ENCODE measurements around the gene RHOJ. TPM values are rescaled to one million over a fixed set of nuclear protein-coding genes. Genes with fewer than 3 reads are reported as not detected.

Gene RHOJ
- total RNA-seq, 3 donors from 2014 or later = not detected

- Mint-ChIP-seq H3K27me3 (ENCODE audit: low read depth) (peaks cover 6% of the 10 kb centered on the region), H3K9me3 (no peaks in the 10 kb centered on the region), H3K36me3 (ENCODE audit: insufficient read depth) (no peaks in the 10 kb centered on the region), H3K4me3 (no peak overlapping the region), H3K4me1 (ENCODE audit: low read depth) (no peaks in the 10 kb centered on the region)
- DNase-seq = no peak
- ATAC-seq = no peak
Measured at GRCh38 chr14:63192085-63192484, 12.2 kb upstream of the RHOJ start.

- DNase-seq = no peak
- Mint-ChIP-seq H3K4me3 (no peak overlapping the region), H3K4me1 (ENCODE audit: low read depth) (no peaks in the 10 kb centered on the region), H3K9me3 (no peaks in the 10 kb centered on the region), H3K36me3 (ENCODE audit: insufficient read depth) (no peaks in the 10 kb centered on the region), H3K27me3 (ENCODE audit: low read depth) (peaks cover 10% of the 10 kb centered on the region)
- no peak for ATAC-seq
Measured at GRCh38 chr14:63193236-63193635, 11.0 kb upstream of the RHOJ start.

GRCh38 chr14:63200035-63200740 is 4.1 kb upstream of the RHOJ start:
- Mint-ChIP-seq H3K4me1 (ENCODE audit: low read depth) (no peaks in the 10 kb centered on the region), H3K27me3 (ENCODE audit: low read depth) (peaks cover 14% of the 10 kb centered on the region), H3K36me3 (ENCODE audit: insufficient read depth) (no peaks in the 10 kb centered on the region), H3K9me3 (no peaks in the 10 kb centered on the region), H3K4me3 (no peak overlapping the region)
- DNase-seq (no peak), ATAC-seq (no peak)

- no peak for DNase-seq
- Mint-ChIP-seq H3K4me1 (ENCODE audit: low read depth) (no peaks in the 10 kb centered on the region), H3K9me3 (no peaks in the 10 kb centered on the region), H3K4me3 (no peak overlapping the region), H3K27me3 (ENCODE audit: low read depth) (peaks cover 14% of the 10 kb centered on the region), H3K36me3 (ENCODE audit: insufficient read depth) (no peaks in the 10 kb centered on the region)
- no peak for ATAC-seq
Measured at GRCh38 chr14:63200767-63201166, 3.5 kb upstream of the RHOJ start.

GRCh38 chr14:63203015-63203414 is 1.2 kb upstream of the RHOJ start:
- H3K4me3 Mint-ChIP-seq = no peak overlapping the region

GRCh38 chr14:63203618-63204406 is 431 bp upstream of the RHOJ start:
- no peak overlapping the region for H3K4me3 Mint-ChIP-seq
- H3K36me3 Mint-ChIP-seq (ENCODE audit: insufficient read depth) = no peaks in the 10 kb centered on the region
- ATAC-seq = no peak
- peaks cover 8% of the 10 kb centered on the region for H3K27me3 Mint-ChIP-seq (ENCODE audit: low read depth)
- DNase-seq = no peak
- H3K4me1 Mint-ChIP-seq (ENCODE audit: low read depth) = no peaks in the 10 kb centered on the region
- no peaks in the 10 kb centered on the region for H3K9me3 Mint-ChIP-seq

More at GRCh38 chr14:63203015-63203414, 1.2 kb upstream of the RHOJ start:
- Mint-ChIP-seq H3K4me1 (ENCODE audit: low read depth) (no peaks in the 10 kb centered on the region), H3K9me3 (no peaks in the 10 kb centered on the region), H3K27me3 (ENCODE audit: low read depth) (peaks cover 11% of the 10 kb centered on the region), H3K36me3 (ENCODE audit: insufficient read depth) (no peaks in the 10 kb centered on the region)
- DNase-seq (no peak), ATAC-seq (no peak)

GRCh38 chr14:63205044-63205575 is 867 bp downstream of the RHOJ start:
- H3K27me3 Mint-ChIP-seq (ENCODE audit: low read depth) = peaks cover 6% of the 10 kb centered on the region
- ATAC-seq = no peak
- no peak overlapping the region for H3K4me3 Mint-ChIP-seq
- DNase-seq = no peak
- H3K36me3 Mint-ChIP-seq (ENCODE audit: insufficient read depth) = no peaks in the 10 kb centered on the region
- H3K4me1 Mint-ChIP-seq (ENCODE audit: low read depth) = no peaks in the 10 kb centered on the region
- no peaks in the 10 kb centered on the region for H3K9me3 Mint-ChIP-seq

- DNase-seq (no peak), ATAC-seq (no peak)
- H3K9me3 Mint-ChIP-seq = no peaks in the 10 kb centered on the region
- no peaks in the 10 kb centered on the region for H3K4me1 Mint-ChIP-seq (ENCODE audit: low read depth)
- no peak overlapping the region for H3K4me3 Mint-ChIP-seq
- H3K36me3 Mint-ChIP-seq (ENCODE audit: insufficient read depth) = no peaks in the 10 kb centered on the region
- peaks cover 5% of the 10 kb centered on the region for H3K27me3 Mint-ChIP-seq (ENCODE audit: low read depth)
Measured at GRCh38 chr14:63205866-63206265, 1.6 kb downstream of the RHOJ start.

- no peaks in the 10 kb centered on the region for H3K9me3 Mint-ChIP-seq
- DNase-seq (no peak), ATAC-seq (no peak)
- no peak overlapping the region for H3K4me3 Mint-ChIP-seq
- no peaks in the 10 kb centered on the region for H3K36me3 Mint-ChIP-seq (ENCODE audit: insufficient read depth)
- no peaks in the 10 kb centered on the region for H3K4me1 Mint-ChIP-seq (ENCODE audit: low read depth)
- H3K27me3 Mint-ChIP-seq (ENCODE audit: low read depth) = peaks cover 2% of the 10 kb centered on the region
Measured at GRCh38 chr14:63209160-63209559, 4.9 kb downstream of the RHOJ start.

GRCh38 chr14:63210812-63211211 is 6.6 kb downstream of the RHOJ start:
- ATAC-seq (no peak), DNase-seq (no peak)
- Mint-ChIP-seq H3K9me3 (no peaks in the 10 kb centered on the region), H3K36me3 (ENCODE audit: insufficient read depth) (no peaks in the 10 kb centered on the region), H3K4me3 (no peak overlapping the region), H3K27me3 (ENCODE audit: low read depth) (peaks cover 2% of the 10 kb centered on the region), H3K4me1 (ENCODE audit: low read depth) (no peaks in the 10 kb centered on the region)

GRCh38 chr14:63212209-63212608 is 8.0 kb downstream of the RHOJ start:
- peaks cover 2% of the 10 kb centered on the region for H3K27me3 Mint-ChIP-seq (ENCODE audit: low read depth)
- no peaks in the 10 kb centered on the region for H3K36me3 Mint-ChIP-seq (ENCODE audit: insufficient read depth)
- DNase-seq (no peak), ATAC-seq (no peak)
- H3K4me1 Mint-ChIP-seq (ENCODE audit: low read depth) = no peaks in the 10 kb centered on the region
- H3K4me3 Mint-ChIP-seq = no peak overlapping the region
- H3K9me3 Mint-ChIP-seq = no peaks in the 10 kb centered on the region

GRCh38 chr14:63212776-63213500 is 8.7 kb downstream of the RHOJ start:
- Mint-ChIP-seq H3K4me3 (no peak overlapping the region), H3K27me3 (ENCODE audit: low read depth) (peaks cover 2% of the 10 kb centered on the region), H3K4me1 (ENCODE audit: low read depth) (no peaks in the 10 kb centered on the region), H3K36me3 (ENCODE audit: insufficient read depth) (no peaks in the 10 kb centered on the region), H3K9me3 (no peaks in the 10 kb centered on the region)
- no peak for DNase-seq
- ATAC-seq = no peak

GRCh38 chr14:63214417-63215196 is 10.4 kb downstream of the RHOJ start:
- DNase-seq = no peak
- Mint-ChIP-seq H3K4me1 (ENCODE audit: low read depth) (no peaks in the 10 kb centered on the region), H3K9me3 (no peaks in the 10 kb centered on the region), H3K36me3 (ENCODE audit: insufficient read depth) (no peaks in the 10 kb centered on the region), H3K4me3 (no peak overlapping the region), H3K27me3 (ENCODE audit: low read depth) (peaks cover 7% of the 10 kb centered on the region)
- ATAC-seq = no peak

GRCh38 chr14:63220526-63220925 is 16.3 kb downstream of the RHOJ start:
- no peaks in the 10 kb centered on the region for H3K4me1 Mint-ChIP-seq (ENCODE audit: low read depth)
- peaks cover 24% of the 10 kb centered on the region for H3K27me3 Mint-ChIP-seq (ENCODE audit: low read depth)
- H3K4me3 Mint-ChIP-seq = no peak overlapping the region
- H3K36me3 Mint-ChIP-seq (ENCODE audit: insufficient read depth) = no peaks in the 10 kb centered on the region
- no peak for ATAC-seq
- H3K9me3 Mint-ChIP-seq = no peaks in the 10 kb centered on the region
- no peak for DNase-seq

Data from activated T-cell treated with anti-CD3 and anti-CD28 coated beads, Interleukin-2, amount 50 U/mL, for 4 hours (primary cell).